Natural killer cell (primary cell): Measurements from ENCODE around the gene MCM3AP. TPM values are rescaled to one million over a fixed set of nuclear protein-coding genes. Genes with fewer than 3 reads are reported as not detected.

Experiments
- ATAC-seq, 3 donors: fragments of 150-1000 bp in 2 of 3; fragments of 200-7000 bp in 1 of 3; cut with Tn5 transposase; 1 replicate in 1 of 3; 2 replicates in 2 of 3; pipeline ENCODE4 v1.10.0; 2021; ENCODE audit warnings: mild to moderate bottlenecking in 2 of 3, moderate library complexity in 2 of 3
- DNase-seq, 2 donors: peaks; one replicate each; pipeline versions ENCODE4 v3.0.0 to v3.0.0-alpha.2; 2013 to 2021; ENCODE audit warnings: mixed read lengths in 1 of 2
- H3K27ac ChIP-seq: one replicate; pipeline ENCODE4 v1.5.1; 2013; ENCODE audit warnings: mild to moderate bottlenecking, low read length
- H3K27me3 ChIP-seq: one replicate; pipeline ENCODE4 v1.6.1; 2013; ENCODE audit warnings: low read length; ENCODE audit not compliant: control insufficient read depth, insufficient read depth
- H3K36me3 ChIP-seq: one replicate; pipeline ENCODE4 v1.6.1; 2013; ENCODE audit warnings: low read length; ENCODE audit not compliant: control insufficient read depth, insufficient read depth
- H3K4me1 ChIP-seq: one replicate; pipeline ENCODE4 v1.6.1; 2013; ENCODE audit warnings: low read length; ENCODE audit not compliant: control insufficient read depth, insufficient read depth
- H3K4me3 ChIP-seq: one replicate; pipeline ENCODE4 v1.5.1; 2013; ENCODE audit warnings: low read length
- H3K9me3 ChIP-seq: one replicate; pipeline ENCODE4 v1.6.1; 2013; ENCODE audit warnings: low read length; ENCODE audit not compliant: control insufficient read depth, insufficient read depth
- H3K27ac Mint-ChIP-seq, 2 donors: one replicate each; pipeline ENCODE4 v1.8.0; 2022; ENCODE audit warnings: mild to moderate bottlenecking in 2 of 2, mixed read lengths in 2 of 2, moderate library complexity in 1 of 2
- H3K27me3 Mint-ChIP-seq, 2 donors: one replicate each; pipeline ENCODE4 v1.8.0; 2022; ENCODE audit warnings: low read depth in 2 of 2, mixed read lengths in 2 of 2
- H3K36me3 Mint-ChIP-seq: one replicate; pipeline ENCODE4 v1.8.0; 2022; ENCODE audit warnings: mixed read lengths
- H3K4me1 Mint-ChIP-seq, 2 donors: one replicate each; pipeline ENCODE4 v1.8.0; 2022; ENCODE audit warnings: mixed read lengths in 2 of 2
- H3K4me3 Mint-ChIP-seq: one replicate; pipeline ENCODE4 v1.8.0; 2022; ENCODE audit warnings: mild to moderate bottlenecking, moderate library complexity, mixed read lengths
- H3K9me3 Mint-ChIP-seq, 2 donors: one replicate each; pipeline ENCODE4 v1.8.0; 2022; ENCODE audit warnings: mixed read lengths in 2 of 2
- WGBS: methylation state at CpG from one replicate; pipeline ENCODE4 v1.1.7; 2013; ENCODE audit warnings: missing lambda C conversion rate; ENCODE audit not compliant: insufficient coverage; 5-methylcytosine and 5-hydroxymethylcytosine counted together
- intact Hi-C: fragments of 100-400 bp; cut with micrococcal nuclease; formaldehyde crosslinking; loops from one replicate; pipeline ENCODE4 v1.14.2; 2022
- total RNA-seq, 4 donors: library from RNA; stranded (reverse); fragments of 120-200 nt in 1 of 4; gene quantifications; one replicate each; pipeline versions ENCODE4 v1.2.3 to v1.2.4, GENCODE V29; 2013 to 2022
- TF ChIP-seq, protein P1 (sequence below): fragments of 200-600 bp; IDR thresholded peaks from one replicate; pipeline ENCODE4 v1.8.0; 2022; ENCODE audit warnings: antibody characterized with exemption

The MCM3AP gene
- total RNA-seq, 3 donors from 2014 or later (not counting 1 experiment from before 2014, with no cell fraction given): 143 to 172 (median 159) TPM

DNA sequence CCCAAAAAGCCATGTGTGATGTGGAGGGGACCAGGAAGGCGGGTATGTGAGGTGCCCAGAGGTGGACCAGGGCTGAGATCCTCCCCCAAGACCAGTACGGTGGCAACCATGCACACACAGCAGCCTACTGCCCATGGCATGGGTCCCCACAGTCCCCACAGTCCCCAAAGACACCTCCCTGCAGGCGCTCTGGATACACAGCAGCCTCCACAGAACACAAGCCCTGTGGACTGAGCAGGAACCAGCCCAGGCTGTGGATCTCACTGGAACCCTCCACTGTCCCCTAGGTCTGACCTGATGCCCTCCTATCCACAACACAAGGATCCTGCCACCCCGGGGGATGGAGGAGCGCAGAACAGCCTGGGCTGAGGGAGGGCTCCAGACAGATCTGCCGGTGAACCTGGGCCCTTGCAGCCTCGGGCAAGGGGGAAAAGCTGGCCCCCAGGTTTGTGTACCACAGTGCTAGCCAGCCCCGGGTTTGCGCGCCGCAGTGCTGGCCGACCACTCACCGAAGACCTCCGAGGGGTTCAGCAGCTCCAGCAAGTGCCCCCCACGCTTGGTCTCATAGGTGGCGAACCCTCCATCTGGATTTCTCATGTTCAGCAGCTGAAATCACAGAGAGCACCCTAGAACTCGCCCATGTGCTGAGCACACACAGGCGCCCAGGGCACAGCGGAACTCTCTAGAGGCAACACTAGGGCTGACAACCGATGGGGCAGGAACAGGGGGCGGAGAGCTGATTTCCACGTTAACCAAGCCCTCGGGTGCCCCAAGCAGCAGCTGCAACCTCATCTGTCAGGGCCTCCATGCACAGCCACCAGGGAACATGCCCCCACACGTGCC is 79.0 kb downstream of the MCM3AP start:
- no peaks in the 10 kb centered on the region for H3K9me3 ChIP-seq
- H3K4me3 Mint-ChIP-seq: no peak overlapping the region
- peaks cover 13% of the 10 kb centered on the region for H3K36me3 ChIP-seq
- H3K27me3 Mint-ChIP-seq: no peaks in the 10 kb centered on the region
- H3K27ac Mint-ChIP-seq: no peak overlapping the region
- no peaks in the 10 kb centered on the region for H3K36me3 Mint-ChIP-seq
- 95% methylated on average over 24 of the region's 24 CpGs for whole genome bisulfite sequencing
- intact Hi-C loops: no loop called here
- no peaks in the 10 kb centered on the region for H3K27me3 ChIP-seq
- ATAC-seq (no peak), DNase-seq (no peak)
- no peaks in the 10 kb centered on the region for H3K4me1 ChIP-seq
- TF ChIP-seq, protein P1, sequence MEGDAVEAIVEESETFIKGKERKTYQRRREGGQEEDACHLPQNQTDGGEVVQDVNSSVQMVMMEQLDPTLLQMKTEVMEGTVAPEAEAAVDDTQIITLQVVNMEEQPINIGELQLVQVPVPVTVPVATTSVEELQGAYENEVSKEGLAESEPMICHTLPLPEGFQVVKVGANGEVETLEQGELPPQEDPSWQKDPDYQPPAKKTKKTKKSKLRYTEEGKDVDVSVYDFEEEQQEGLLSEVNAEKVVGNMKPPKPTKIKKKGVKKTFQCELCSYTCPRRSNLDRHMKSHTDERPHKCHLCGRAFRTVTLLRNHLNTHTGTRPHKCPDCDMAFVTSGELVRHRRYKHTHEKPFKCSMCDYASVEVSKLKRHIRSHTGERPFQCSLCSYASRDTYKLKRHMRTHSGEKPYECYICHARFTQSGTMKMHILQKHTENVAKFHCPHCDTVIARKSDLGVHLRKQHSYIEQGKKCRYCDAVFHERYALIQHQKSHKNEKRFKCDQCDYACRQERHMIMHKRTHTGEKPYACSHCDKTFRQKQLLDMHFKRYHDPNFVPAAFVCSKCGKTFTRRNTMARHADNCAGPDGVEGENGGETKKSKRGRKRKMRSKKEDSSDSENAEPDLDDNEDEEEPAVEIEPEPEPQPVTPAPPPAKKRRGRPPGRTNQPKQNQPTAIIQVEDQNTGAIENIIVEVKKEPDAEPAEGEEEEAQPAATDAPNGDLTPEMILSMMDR: no peak
- H3K9me3 Mint-ChIP-seq: no peaks in the 10 kb centered on the region
- no peaks in the 10 kb centered on the region for H3K4me1 Mint-ChIP-seq
- no peak overlapping the region for H3K27ac ChIP-seq
- no peak overlapping the region for H3K4me3 ChIP-seq

DNA sequence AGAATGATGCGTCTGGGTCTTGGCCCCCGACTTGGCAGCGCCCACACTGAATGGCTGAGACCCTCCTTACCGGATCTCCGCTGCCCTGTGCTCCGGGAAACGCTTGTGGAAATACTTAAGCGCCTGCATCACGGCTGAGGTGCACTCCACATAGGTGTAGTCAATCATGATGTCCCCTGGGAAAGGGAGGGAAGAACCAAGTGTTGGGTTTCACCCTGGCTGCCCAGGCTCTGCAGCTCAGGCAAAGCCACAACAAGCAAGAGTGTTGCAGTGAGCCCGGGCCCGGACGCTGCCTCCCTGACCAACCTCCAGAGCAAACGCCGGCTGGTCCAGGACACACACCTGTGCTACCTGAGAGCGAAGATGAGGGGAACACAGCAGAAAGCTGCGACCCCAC is 79.6 kb downstream of the MCM3AP start:
- peaks cover 13% of the 10 kb centered on the region for H3K36me3 ChIP-seq
- H3K27me3 Mint-ChIP-seq: no peaks in the 10 kb centered on the region
- no peak overlapping the region for H3K4me3 Mint-ChIP-seq
- H3K4me1 ChIP-seq: no peaks in the 10 kb centered on the region
- no peaks in the 10 kb centered on the region for H3K9me3 Mint-ChIP-seq
- no peaks in the 10 kb centered on the region for H3K4me1 Mint-ChIP-seq
- H3K36me3 Mint-ChIP-seq: no peaks in the 10 kb centered on the region
- no peak overlapping the region for H3K27ac Mint-ChIP-seq
- H3K27me3 ChIP-seq: no peaks in the 10 kb centered on the region
- no peak for DNase-seq
- no peak for ATAC-seq
- no peak overlapping the region for H3K27ac ChIP-seq
- 97% methylated on average over 16 of the region's 16 CpGs for WGBS
- intact Hi-C loops: no loop called here
- H3K9me3 ChIP-seq: no peaks in the 10 kb centered on the region
- H3K4me3 ChIP-seq: no peak overlapping the region
- TF ChIP-seq, protein P1: no peak

DNA sequence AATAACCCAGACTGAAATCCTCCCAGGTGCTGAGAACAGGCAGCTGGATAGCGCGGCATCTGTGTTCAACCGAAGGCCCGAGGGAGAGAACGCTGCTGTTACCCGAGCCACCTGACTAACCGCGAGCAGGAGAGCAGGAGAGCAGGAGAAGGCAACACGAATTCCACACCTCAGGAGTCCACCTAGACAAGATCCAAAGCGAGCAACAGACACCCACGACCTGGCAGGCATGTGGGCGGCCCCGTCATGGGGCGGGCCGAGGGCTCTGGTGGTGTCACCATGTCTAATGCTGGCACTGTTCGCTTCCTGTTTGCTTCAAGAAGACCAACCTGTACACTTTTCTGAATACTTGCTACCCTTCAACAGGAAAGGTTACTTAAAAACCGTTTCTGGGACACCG is 80.2 kb downstream of the MCM3AP start:
- no peaks in the 10 kb centered on the region for H3K9me3 Mint-ChIP-seq

More for the DNA sequence above, 80.2 kb downstream of the MCM3AP start:
- peak overlapping the region in 1 of 2 donors; percentile 8 for H3K27ac Mint-ChIP-seq
- H3K4me1 ChIP-seq: no peaks in the 10 kb centered on the region
- no peaks in the 10 kb centered on the region for H3K27me3 Mint-ChIP-seq
- peaks cover 13% of the 10 kb centered on the region for H3K36me3 ChIP-seq
- H3K4me3 ChIP-seq: no peak overlapping the region
- whole genome bisulfite sequencing: 95% methylated on average over 17 of the region's 18 CpGs
- ATAC-seq (no peak), DNase-seq (no peak)
- peaks cover 2% of the 10 kb centered on the region for H3K36me3 Mint-ChIP-seq
- no peaks in the 10 kb centered on the region for H3K27me3 ChIP-seq
- intact Hi-C loops: no loop called here
- no peak overlapping the region for H3K27ac ChIP-seq
- TF ChIP-seq, protein P1: no peak
- no peak overlapping the region for H3K4me3 Mint-ChIP-seq
- H3K9me3 ChIP-seq: no peaks in the 10 kb centered on the region
- H3K4me1 Mint-ChIP-seq: no peaks in the 10 kb centered on the region
